Measurements from ENCODE around the gene LUZP1. TPM values are rescaled to one million over a fixed set of nuclear protein-coding genes. Genes with fewer than 3 reads are reported as not detected.

The LUZP1 gene
- total RNA-seq, 1 experiment from 2014 or later: 22.4 TPM

DNA sequence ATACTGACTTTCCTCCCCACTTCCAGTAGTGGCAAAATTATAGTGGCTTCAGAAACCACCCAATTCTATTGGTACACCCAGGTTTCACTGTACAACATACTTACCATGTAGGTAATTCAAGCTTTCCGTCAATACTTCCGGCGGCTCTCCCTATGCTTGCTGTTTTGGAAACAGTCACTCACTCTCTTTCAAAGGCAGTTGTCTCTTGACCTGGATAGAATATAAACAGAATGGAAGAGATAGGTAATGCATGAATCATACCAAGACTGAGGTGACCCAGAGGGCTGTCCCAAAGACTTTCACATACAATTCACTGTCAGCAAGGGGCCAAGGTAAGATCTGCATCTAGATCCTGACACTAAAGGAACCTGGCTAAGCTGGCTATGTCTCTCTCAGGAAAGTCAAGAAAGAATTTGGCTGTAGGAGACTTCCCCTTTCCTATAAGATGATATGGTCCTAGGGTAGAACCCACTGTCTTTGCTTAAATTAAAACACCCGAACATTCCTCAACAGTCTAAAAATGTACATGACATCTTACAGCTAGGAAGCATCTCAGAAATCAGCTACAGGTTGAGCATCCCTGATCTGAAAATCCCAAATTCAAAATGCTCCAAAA, 59.6 kb downstream of the LUZP1 start:
- H4K20me1 ChIP-seq (ENCODE audit: insufficient read depth): no peaks in the 10 kb centered on the region
- H2AFZ ChIP-seq (ENCODE audit: low read depth, low read length, poor library complexity, severe bottlenecking): no peak overlapping the region
- intact Hi-C loops (cut with micrococcal nuclease): loop anchor here (10.0 kb wide), 1 partner anchor 166 kb away; no protein-coding TSS in a partner anchor
- peaks cover 26 to 52% of the 10 kb centered on the region in 2 experiments for H3K4me1 ChIP-seq (ENCODE audit: control insufficient read depth in 1 of 2, insufficient read depth in 2 of 2, low read length in 2 of 2)
- peak overlapping the region; percentile 42; the same call in 1 of the 2 replicates for H3K27ac ChIP-seq (ENCODE audit: low read depth, low read length)
- no TSS peak for BruUV-seq (replicated peaks)
- H3K27me3 ChIP-seq (ENCODE audit: insufficient read depth, low read length): no peaks in the 10 kb centered on the region
- H3K9me2 ChIP-seq (ENCODE audit: insufficient read depth): no peaks in the 10 kb centered on the region
- RAD21 ChIA-PET (ENCODE audit: low non-redundant PET in 1 of 2, low total read pairs in 2 of 2, uncharacterized antibody in 2 of 2, unreplicated experiment in 2 of 2): no interaction called here
- ATAC-seq (peak; percentile 71), DNase-seq (ENCODE audit: low read depth, low spot score) (peak; percentile 60)
- CTCF ChIA-PET: interaction anchor here (1.0 to 1.4 kb wide), 2 partner anchors 10 to 76 kb away, joined by 3 to 6 read pairs; no protein-coding TSS in a partner anchor
- peaks cover 30% of the 10 kb centered on the region; the same call in 1 of the 2 replicates for H3K79me2 ChIP-seq (ENCODE audit: insufficient read depth, low read length)
- POLR2A ChIA-PET: no interaction called here
- peaks cover 0 to 9% of the 10 kb centered on the region in 2 experiments; a peak in 2 of 4 replicates for H3K36me3 ChIP-seq (ENCODE audit: control insufficient read depth in 1 of 2, insufficient read depth in 2 of 2, low read length in 2 of 2)
- H3K9ac ChIP-seq (ENCODE audit: low read length): peak overlapping the region; percentile 32
- H3K4me3 ChIP-seq (replicated peaks in 1 of 2; ENCODE audit: low read depth in 1 of 2, low read length in 2 of 2): 0 out of 4 replicates have a peak overlapping the region, but pooled peaks of 1 of the 2 experiments have one; percentile 5
- no peaks in the 10 kb centered on the region for H3K9me3 ChIP-seq (ENCODE audit: control insufficient read depth in 1 of 2, insufficient read depth in 1 of 2, low read depth in 1 of 2, low read length in 2 of 2)
- peak overlapping the region; percentile 65 for H3K4me2 ChIP-seq (ENCODE audit: low read length)
- TF ChIP-seq, protein P1, sequence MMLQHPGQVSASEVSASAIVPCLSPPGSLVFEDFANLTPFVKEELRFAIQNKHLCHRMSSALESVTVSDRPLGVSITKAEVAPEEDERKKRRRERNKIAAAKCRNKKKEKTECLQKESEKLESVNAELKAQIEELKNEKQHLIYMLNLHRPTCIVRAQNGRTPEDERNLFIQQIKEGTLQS (IDR thresholded peaks at IDR 0.05): no peak
- TF ChIP-seq SIN3A (IDR thresholded peaks at IDR 0.05; ENCODE audit: low read depth) (peak; percentile 37; the same call in 1 of the 2 replicates), FOSL1 (IDR thresholded peaks at IDR 0.05; ENCODE audit: low read depth) (peak; percentile 89), YY1 (IDR thresholded peaks at IDR 0.05; ENCODE audit: extremely low read depth, insufficient replicate concordance, low read depth, low read length) (no peak), ELF1 (IDR thresholded peaks at IDR 0.05; ENCODE audit: borderline replicate concordance, low read depth) (no peak), SP1 (IDR thresholded peaks at IDR 0.05; ENCODE audit: low read depth) (peak; percentile 85), ZFX (IDR thresholded peaks at IDR 0.05) (no peak), EZH2phosphoT487 (IDR thresholded peaks at IDR 0.05; ENCODE audit: borderline replicate concordance) (no peak), JUND (IDR thresholded peaks at IDR 0.05) (peak; percentile 87), CEBPB (IDR thresholded peaks at IDR 0.05; ENCODE audit: low read depth) (peak; percentile 68), EZH2 (IDR thresholded peaks at IDR 0.05) (no peak), POLR2A (IDR thresholded peaks at IDR 0.05; ENCODE audit: borderline replicate concordance, extremely low read depth, insufficient read depth, insufficient read length) (no peak), POLR2AphosphoS5 (IDR thresholded peaks at IDR 0.05; ENCODE audit: low read depth, low read length) (peak; percentile 25; the same call in 1 of the 2 replicates), TCF7L2 (IDR thresholded peaks at IDR 0.05; ENCODE audit: borderline replicate concordance, extremely low read depth, insufficient read depth, insufficient read length) (no peak), SRF (IDR thresholded peaks at IDR 0.05; ENCODE audit: low read depth) (peak; percentile 65), RAD21 (IDR thresholded peaks at IDR 0.05; ENCODE audit: low read depth) (no peak), ZNF274 (IDR thresholded peaks at IDR 0.05; ENCODE audit: low read depth, low read length) (no peak)
- TF ChIP-seq, protein P2, sequence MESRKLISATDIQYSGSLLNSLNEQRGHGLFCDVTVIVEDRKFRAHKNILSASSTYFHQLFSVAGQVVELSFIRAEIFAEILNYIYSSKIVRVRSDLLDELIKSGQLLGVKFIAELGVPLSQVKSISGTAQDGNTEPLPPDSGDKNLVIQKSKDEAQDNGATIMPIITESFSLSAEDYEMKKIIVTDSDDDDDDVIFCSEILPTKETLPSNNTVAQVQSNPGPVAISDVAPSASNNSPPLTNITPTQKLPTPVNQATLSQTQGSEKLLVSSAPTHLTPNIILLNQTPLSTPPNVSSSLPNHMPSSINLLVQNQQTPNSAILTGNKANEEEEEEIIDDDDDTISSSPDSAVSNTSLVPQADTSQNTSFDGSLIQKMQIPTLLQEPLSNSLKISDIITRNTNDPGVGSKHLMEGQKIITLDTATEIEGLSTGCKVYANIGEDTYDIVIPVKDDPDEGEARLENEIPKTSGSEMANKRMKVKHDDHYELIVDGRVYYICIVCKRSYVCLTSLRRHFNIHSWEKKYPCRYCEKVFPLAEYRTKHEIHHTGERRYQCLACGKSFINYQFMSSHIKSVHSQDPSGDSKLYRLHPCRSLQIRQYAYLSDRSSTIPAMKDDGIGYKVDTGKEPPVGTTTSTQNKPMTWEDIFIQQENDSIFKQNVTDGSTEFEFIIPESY (IDR thresholded peaks at IDR 0.05; ENCODE audit: extremely low read depth, insufficient replicate concordance, low read length): no peak
- TF ChIP-seq, protein P3, sequence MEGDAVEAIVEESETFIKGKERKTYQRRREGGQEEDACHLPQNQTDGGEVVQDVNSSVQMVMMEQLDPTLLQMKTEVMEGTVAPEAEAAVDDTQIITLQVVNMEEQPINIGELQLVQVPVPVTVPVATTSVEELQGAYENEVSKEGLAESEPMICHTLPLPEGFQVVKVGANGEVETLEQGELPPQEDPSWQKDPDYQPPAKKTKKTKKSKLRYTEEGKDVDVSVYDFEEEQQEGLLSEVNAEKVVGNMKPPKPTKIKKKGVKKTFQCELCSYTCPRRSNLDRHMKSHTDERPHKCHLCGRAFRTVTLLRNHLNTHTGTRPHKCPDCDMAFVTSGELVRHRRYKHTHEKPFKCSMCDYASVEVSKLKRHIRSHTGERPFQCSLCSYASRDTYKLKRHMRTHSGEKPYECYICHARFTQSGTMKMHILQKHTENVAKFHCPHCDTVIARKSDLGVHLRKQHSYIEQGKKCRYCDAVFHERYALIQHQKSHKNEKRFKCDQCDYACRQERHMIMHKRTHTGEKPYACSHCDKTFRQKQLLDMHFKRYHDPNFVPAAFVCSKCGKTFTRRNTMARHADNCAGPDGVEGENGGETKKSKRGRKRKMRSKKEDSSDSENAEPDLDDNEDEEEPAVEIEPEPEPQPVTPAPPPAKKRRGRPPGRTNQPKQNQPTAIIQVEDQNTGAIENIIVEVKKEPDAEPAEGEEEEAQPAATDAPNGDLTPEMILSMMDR (IDR thresholded peaks at IDR 0.05 in 2 of 3, conservative IDR thresholded peaks at IDR 0.05 in 1 of 3; ENCODE audit: borderline replicate concordance in 1 of 3, insufficient read depth in 1 of 3, low read depth in 2 of 3, low read length in 2 of 3): no peak
- TF ChIP-seq, protein P4, sequence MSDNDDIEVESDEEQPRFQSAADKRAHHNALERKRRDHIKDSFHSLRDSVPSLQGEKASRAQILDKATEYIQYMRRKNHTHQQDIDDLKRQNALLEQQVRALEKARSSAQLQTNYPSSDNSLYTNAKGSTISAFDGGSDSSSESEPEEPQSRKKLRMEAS (IDR thresholded peaks at IDR 0.05): peak; percentile 49; the same call in 1 of the 2 replicates
